HG03558 (cell line): ENCODE measurements around the gene AZIN2.
"Not testable (repeated sequence)": the region's sequence is repeated elsewhere in the genome, so short reads cannot be mapped to it uniquely, and the experiment has no call there.

ENCODE experiments used
- ATAC-seq: cut with Tn5 transposase; IDR thresholded peaks from one replicate; pipeline ENCODE4 v1.9.1; 2021; ENCODE audit warnings: moderate number of reproducible peaks; ENCODE audit not compliant: unreplicated experiment; ENCODE audit errors: extremely low read depth

The AZIN2 gene

DNA sequence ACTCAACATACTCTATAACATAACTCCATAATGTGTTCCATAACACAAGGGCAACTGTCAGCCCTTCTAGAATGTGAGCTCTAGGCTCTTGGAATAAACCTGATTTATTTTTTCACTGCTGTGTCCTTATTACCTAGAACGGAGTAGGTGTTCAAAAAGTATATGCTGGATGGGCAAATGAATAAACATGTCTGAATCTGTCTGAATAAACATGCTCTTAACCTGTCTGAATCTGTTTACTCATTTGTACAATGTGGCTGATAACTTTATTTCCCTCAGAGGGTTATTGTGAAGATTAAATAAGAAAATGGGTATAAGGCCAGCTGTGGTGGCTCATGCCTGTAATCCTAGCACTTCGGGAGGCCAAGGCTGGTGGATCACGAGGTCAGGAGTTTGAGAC lies 42.3 kb downstream of the AZIN2 start:
- ATAC-seq, result no peak

DNA sequence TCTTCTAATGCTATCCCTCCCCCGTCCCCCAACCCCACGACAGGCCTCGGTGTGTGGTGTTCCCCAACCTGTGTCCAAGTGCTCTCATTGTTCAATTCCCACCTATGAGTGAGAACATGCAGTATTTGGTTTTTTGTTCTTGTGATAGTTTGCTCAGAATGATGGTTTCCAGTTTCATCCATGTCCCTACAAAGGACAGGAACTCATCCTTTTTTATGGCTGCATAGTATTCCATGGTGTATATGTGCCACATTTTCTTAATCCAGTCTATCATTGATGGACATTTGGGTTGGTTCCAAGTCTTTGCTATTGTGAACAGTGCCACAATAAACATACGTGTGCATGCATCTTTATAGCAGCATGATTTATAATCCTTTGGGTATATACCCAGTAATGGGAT lies 43.7 kb downstream of the AZIN2 start:
- not testable (repeated sequence) for ATAC-seq

DNA sequence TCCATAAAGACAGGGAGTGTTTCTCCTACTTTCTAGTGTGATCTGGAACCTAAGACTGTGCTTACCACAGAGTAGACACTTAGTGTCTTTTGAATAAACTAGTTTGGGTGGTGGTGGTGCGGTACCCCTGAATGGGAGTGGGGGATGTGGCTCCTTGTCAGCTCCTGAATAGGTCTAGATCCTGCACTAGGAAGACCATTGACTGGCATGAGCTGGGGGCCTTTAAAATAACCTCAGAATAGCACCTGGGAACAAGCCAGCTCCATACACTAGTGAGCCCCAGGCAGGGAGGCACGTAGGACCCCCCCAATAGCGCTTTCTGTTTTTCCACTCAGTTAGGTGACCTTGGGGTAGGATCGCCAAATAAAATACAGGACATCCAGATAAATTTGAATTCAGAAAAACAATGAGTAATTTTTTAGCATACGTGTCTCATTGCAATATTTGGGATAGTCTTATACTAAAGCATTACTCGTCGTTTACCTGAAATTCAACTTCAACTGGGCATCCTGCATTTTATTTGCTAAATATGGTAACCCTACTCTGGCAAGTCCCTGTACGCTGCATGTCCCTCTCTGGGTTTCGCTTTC lies 45.6 kb downstream of the AZIN2 start:
- no peak for ATAC-seq

DNA sequence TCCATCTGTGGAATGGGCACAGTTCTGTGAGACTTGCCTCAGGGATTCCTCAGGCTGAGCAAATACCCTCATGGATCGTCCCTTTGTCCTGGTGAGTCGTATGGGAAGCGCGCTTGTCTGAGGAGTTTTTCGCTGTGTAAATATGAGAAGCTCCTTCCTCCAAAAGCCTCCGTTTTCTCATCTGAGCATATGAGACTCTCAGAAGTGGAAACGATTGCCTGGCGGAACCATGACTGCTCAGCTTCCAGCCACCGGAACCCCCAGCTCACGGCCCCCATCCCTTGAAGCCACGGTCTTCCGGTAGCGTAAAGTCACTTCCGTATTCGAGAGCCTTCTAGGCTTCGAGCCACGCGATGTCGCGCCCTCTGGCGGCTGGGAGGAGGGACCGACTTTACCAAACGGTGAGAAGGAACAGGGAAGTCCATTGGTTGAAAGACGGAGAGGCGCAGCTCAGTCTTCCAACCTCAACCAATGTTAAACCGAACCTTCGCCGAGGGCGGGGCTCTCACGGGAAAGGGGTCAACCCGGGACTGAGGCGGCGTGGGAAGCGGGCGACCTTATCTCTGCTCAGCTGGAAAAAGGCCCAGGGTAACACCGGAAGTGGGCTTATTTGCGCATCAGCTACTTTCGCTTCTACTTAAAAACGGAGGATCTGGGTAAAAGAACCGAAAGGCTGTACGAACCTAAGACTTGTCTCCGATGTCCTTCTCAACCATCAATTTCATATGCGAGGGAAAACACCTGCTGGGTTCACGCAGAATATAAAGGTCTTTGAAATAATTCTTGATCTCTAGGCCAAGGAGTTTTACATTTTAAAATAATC lies 46.3 kb downstream of the AZIN2 start:
- peak; percentile 90 for ATAC-seq

DNA sequence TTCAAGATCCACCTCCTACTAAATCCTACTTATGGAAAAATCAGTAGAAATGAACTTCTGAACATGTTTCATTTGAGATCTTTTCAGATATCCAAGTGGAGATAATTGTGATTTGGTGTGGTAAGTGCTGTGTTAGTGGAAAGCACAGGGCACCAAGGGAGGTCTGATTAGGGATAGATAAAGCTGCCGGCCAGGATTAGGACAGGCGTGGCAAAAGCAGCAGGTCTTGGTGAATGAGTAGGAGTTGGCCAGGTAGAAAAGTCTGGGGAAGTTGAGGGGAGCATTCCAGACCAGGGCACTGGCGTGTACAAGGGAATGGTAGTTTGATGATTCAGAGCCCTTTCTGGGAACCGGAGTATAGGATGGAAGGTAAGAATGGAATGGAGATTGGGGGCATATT lies 47.8 kb downstream of the AZIN2 start:
- ATAC-seq, result no peak

DNA sequence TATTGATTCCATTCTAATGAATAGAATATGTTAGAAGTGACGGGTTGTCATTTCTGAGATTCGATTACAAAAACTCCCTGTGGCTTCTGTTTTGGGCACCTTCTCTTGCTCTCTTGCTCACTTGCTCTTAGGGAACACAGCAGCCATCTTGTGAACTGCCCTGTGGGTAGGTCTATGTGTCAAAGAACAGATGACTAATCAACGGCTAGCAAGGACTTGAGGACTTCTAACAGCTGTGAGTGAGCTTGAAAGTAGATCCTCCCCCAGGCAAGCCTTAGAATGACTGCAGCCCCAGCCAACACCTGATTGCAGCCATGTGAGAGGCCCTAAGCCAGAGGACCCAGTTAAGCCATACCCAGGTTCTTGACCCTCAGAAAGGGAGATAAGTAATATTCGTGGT lies 49.3 kb downstream of the AZIN2 start:
- no peak for ATAC-seq

DNA sequence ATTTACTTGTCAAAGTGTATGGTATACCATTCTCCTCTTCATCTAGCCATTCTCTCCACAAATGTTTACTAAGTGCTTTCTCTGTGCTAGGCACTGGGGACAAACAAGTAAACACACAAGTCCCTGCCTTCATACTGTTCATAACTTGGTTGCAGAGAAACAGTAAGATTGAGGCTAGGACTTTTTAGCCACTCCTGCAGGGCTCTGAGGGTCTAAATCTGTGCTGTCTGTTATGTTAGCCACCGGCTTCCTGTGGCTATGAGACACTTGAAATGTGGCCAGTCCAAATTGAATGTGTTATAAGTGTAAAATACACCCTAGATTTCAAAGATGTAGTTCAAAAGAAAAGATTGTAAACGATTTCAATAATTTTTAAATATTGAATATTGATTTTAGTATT lies 50.2 kb downstream of the AZIN2 start:
- no peak for ATAC-seq

DNA sequence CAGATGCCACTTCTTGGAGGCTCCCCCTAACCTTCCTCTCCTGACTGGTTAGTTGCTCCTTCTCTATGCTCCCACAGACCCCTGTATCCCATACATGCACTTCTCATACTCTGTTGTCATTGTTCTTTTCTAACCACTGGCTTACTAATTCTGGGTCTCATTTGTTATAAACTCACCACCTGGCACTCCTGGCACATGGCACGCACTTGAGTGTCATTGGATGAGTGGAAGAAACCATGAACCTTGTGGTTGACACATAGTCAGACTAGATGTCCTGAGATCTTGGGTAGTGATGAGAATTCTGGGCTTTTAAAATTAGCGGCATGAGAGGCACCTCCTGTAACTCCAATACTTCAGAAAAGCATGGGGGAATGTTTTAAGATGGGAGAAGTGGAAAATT lies 51.6 kb downstream of the AZIN2 start:
- ATAC-seq, result no peak

DNA sequence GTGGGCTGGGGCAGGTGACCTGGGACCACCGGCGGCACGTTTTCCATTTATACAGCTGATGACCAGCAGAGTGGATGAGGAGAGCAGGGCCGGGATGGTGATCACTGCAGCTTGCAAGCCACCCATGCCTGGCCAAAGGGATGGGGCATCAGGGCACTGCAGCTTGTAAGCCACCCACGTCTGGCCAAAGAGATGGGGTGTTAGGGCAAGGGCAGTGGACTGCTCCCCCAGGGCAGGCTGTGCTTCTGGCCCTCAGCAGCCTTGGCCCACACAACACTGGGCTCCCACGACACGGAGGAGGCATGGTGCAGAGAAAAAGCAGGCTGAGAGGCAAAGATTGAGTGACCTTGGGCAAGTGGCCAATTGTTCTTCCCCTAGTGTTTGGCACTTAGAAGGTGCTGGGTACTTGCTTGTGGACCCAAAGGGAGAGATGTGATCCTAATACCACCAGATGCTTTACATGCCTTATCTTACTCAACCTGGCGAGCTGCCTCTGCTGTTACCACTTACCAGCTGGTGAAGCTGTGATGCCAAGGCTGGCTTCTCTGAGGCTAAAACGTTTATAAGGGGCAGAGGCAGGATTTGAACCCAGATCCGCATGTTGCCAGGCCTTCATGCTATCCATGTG lies 52.6 kb downstream of the AZIN2 start:
- no peak for ATAC-seq

DNA sequence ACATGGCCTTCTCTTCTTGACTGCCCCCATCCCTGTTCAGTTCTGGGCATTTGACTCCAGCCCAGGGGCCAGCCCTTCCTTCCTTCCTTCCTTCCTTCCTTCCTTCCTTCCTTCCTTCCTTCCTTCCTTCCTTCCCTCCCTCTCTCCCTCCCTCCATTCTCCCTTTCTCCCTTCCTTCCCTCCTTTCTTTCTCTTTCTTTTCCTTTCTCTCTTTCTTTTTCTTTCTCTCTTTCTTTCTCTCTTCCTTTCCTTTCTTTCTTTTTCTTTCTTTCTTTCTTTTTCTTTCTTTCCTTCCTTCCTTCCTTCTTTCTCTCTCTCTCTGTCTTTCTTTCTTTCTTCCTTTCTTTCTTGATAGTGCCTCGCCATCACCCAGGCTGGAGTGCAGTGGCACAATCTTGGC lies 55.1 kb downstream of the AZIN2 start:
- not testable (repeated sequence) for ATAC-seq

DNA sequence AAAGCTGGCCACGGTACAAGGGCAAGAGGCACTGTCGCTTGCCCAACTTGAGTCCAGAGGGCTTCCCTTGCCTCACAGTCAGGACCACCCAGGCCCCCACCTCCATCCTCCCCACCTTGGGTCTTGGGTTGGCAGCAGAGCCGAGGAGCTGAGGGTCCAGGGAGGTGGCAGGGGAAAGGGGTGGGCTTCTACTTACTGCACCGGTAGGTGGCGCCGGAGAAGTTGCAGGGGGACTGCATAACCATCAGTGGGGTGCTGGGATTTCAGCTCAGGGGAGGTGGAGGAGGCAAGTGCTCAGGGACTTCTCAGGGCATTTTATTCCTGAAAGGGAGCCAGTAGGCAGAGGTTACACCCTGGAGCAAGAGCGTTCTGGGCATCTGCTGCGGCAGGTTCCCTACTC lies 56.8 kb downstream of the AZIN2 start:
- no peak for ATAC-seq

DNA sequence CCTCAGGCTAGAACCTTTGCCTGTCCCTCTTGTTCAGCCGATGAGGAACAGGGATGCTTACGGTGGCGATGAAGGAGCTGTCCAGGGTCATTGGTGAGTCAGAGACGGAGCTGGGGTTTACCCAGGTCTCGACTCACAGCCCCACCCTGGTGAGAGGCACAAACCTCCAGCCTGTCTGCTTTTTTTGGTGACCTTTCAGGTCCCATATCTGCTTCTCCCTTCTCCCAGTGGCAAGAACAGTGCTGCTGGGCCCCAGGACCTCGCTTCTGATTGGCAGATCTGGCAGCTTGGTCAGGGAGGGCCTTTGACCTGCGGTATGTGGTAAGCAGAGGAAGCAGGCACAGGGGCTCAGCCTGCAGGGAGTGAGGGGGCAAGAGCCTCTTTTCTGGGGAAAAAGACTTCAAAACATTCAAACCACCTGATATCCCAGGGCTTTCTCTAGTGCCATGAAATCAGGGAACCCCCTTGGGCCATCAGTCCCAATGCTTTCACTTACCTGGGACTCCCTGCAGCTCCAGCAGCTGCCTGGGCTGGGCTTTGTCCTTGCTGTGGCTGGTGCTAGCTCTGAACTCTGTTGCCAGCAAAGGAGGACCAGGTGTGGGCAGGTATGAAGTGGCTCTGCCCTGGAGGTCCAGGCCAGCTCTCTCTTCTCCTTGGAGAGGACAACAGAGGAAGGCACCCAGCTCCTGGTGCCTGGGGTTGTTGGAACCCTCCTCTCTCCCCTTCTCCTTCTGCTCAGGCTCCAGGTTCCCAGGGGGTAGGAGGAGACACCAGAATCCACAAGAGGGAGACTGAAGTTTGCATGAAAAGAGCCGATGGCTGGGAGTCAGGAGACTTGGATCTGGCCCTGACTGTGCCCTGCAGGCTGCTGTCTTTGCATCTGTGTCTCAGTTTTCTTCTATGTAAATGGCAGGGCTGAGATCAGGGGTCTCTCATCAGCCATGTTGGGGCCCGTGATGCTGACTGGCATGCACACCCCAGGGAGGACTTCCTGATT lies 59.5 kb downstream of the AZIN2 start:
- ATAC-seq, result no peak

DNA sequence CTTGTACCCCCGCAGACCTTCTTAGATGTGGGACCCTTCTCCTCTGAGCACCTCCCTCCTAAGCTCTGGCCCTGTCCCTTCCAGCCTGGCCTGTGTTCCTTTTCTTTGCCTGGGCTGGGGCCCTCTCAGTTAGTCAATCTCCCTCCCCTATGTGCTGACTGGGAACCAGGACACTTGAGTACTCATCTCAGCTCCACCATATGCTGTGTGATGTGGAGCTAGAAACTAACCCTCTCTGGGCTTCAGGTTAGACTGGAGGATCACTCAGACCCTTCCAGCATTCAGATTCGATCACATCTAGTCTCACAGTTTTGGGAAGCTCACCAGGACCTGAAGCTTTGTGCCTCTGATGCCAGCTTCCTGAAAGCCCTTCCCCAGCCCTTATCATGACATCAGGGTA lies 60.3 kb downstream of the AZIN2 start:
- ATAC-seq, result no peak

DNA sequence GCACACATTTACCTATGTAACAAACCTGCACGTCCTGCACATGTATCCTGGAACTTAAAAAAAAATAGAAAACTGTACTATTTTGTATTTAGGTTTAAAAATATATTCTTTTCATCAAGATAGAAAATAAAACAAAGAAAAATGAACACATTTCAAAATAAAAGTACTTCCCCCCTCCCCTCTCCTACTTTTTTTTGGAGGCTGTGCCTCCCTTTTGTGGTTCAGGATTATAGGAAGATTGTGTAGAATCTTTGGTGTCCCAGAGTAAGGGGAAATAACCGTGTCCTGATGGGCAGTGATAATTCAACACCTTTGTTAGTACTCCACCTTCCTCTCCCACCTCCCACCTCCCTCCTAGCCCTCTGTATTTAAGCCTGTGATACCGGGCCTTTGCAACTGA lies 60.8 kb downstream of the AZIN2 start:
- no peak for ATAC-seq

DNA sequence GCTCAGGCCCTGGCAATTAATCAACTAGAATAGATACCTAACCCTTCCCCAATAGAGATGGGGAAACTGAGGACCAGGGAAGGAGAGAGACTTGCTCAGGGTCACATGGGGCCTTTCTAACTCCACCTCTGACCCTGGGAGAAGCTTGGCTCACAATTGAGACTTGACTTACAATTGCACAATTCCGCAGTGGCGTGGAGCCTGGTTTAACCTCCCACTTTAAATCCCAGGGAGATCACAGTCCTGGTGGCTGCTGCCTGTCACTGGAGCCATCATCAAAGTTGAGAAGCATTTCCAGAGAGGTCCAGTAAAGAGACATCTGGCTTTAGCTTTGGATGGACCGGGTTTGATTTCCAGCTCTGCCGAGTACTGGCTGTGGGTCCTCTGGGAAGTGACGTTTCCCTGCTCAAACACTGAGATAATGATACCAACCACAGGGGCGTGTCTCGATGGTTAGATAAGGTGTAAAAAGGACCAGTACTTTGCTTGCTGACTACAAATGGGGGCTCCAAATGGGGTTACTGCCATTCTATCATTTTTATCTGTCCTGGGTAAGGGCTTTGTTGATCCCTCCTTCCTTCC lies 61.6 kb downstream of the AZIN2 start:
- ATAC-seq, result no peak

DNA sequence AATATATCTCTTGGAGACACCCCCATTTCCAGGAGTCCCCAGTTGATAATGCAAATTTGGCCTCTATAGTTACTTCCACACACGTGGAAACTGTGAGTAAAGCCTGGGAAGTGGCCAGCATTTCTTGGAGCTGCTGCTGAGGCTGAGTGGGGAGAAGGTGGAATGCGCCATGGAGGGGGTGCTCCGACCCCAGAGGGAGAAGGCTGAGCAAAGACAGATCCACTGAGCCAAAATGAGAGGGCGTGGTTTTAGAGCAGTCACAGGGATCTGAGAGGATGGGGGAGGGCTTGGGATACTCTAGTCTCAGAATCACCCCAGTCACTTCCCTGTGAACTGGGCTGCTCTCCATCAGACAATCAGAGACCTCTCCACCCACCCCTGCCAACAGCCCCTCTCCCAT lies 62.2 kb downstream of the AZIN2 start:
- ATAC-seq, result no peak

DNA sequence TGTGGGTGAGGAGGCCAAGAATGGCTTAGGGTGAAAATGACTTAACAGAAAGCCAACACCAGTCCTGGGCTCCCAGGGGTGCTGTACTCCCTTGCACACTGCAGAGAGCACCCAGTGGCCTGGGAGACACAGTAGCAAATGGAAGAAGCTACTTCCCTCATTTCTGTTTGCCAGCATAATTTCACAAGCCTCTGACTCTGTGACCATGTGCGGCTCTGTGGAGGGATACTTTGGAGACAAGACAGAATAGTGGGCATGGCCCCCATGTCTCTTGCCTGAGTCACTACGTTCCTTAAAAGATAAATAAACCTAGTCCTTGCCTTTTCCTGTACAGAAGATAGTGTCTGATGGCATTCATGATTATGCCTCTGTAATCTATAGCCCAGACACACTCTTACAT lies 62.7 kb downstream of the AZIN2 start:
- no peak for ATAC-seq

DNA sequence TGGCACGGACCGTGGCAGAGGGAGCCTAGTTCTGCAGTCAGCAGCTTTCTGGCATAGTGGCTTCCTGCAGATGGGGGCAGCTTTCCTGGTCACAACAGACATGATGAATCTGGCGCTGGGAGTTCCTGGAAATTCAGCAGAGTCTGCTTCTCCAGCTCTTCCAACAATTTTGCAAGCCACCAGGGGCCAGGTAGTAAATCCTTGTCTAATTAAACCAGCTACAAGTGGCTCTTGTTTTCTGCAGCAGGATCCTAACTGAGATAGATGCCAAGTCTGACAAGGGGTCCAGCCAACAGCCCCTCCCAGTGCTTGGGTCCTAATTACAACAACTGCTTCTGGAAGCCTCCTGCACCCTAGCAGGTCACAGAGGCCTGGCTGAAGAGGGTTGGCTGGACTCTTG lies 65.0 kb downstream of the AZIN2 start:
- no peak for ATAC-seq

DNA sequence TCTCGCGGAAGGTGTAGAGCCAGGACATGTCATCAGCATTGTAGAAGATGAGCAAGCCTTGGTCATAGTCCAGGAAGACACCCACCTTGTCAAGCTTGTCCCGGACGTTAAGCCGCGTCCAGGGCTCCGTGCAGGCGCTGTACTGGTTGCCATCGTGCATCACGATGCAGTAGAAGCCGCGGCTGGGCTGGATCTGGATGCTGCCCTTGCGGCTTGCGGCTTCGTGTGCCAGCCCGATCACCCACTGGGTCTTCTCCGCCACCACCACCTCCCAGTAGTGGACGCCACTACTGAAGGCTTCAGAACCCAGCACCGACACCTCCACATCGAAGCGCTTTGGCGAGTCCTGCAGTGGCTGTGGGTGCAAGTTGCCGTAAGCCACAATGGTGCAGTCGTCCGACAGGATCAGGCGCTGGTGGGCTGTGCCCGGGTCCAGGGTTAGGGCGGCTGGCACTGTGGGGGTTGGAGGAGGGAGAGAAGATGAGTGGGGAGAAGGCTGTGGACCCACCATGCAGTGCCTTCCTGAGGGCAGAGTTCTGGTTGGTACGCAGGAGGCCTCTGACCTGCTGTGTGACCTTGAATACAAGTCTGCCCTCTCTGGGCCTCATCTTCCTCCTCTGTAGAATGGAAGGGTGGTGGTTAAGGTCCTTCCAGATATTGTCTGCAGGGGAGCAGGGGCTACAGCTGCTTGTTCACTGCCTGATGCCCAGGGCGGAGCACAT lies 66.5 kb downstream of the AZIN2 start:
- no peak for ATAC-seq

DNA sequence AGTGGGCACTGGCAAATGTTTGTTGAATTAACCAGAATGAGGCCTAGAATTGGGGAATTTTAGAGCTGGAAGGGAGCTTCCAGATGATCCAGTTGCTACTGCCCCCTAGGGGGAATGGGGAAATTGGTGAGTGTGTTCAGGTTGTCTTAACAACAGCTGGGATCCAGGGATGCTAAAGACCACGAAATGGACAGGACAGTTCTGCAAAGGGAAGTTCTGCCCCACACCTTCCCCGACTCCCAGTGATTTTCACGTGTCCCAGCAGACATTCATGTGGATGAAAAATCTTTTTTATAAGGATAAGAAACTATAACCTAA lies 67.0 kb downstream of the AZIN2 start:
- ATAC-seq, result no peak
